HG03558 (cell line): ENCODE measurements around the gene PI3.
"Not testable (repeated sequence)": the region's sequence is repeated elsewhere in the genome, so short reads cannot be mapped to it uniquely, and the experiment has no call there.

Source experiments
- ATAC-seq: cut with Tn5 transposase; IDR thresholded peaks from one replicate; pipeline ENCODE4 v1.9.1; 2021; ENCODE audit warnings: moderate number of reproducible peaks; ENCODE audit not compliant: unreplicated experiment; ENCODE audit errors: extremely low read depth

The PI3 gene, protein sequence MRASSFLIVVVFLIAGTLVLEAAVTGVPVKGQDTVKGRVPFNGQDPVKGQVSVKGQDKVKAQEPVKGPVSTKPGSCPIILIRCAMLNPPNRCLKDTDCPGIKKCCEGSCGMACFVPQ

DNA sequence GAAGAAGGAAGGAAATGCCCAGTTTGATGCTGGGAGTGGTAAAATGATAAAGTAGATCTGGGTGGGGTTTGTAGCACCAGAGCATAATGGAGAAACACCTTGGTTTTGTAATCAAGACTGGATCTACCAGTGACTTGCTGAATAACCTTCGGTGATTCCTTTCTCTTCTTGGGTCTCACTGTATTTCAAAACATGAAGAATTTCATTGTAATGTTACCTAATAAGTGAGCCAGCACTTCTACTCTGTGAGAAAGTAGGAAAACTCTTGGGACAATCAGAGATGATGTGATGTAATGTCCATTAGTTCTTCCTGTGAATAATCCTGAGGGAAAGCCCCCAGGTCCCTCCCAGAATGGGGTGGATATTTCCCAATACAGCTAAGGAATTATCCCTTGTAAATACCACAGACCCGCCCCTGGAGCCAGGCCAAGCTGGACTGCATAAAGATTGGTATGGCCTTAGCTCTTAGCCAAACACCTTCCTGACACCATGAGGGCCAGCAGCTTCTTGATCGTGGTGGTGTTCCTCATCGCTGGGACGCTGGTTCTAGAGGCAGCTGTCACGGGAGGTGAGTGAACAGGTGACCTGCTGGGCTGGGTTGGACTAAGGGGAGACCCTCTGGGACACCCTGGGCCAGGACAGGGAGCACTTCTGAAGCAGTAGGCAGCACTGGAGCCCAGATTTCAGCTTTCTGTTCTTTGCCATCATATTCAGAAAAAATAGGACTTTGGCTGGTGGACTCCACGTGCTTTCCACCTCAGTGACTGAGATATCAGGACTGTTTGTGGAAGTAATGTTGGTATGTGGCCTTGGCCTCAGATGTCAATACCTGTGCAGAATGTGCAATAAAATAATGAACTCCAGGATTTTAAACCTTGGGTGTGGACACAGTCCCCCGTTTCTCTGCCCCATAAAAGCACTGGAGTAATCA, at the start of gene PI3:
TSS of gene PI3 (plus strand) at position 469 of the 931 bp plus-strand sequence. CDS start at position 490, 21 bp downstream.
- ATAC-seq = no peak

GRCh38 chr20:45128099-45128498, 46.6 kb upstream of the PI3 start:
- ATAC-seq = no peak

- no peak for ATAC-seq
Observed at GRCh38 chr20:45136911-45137310, 37.8 kb upstream of the PI3 start.

DNA sequence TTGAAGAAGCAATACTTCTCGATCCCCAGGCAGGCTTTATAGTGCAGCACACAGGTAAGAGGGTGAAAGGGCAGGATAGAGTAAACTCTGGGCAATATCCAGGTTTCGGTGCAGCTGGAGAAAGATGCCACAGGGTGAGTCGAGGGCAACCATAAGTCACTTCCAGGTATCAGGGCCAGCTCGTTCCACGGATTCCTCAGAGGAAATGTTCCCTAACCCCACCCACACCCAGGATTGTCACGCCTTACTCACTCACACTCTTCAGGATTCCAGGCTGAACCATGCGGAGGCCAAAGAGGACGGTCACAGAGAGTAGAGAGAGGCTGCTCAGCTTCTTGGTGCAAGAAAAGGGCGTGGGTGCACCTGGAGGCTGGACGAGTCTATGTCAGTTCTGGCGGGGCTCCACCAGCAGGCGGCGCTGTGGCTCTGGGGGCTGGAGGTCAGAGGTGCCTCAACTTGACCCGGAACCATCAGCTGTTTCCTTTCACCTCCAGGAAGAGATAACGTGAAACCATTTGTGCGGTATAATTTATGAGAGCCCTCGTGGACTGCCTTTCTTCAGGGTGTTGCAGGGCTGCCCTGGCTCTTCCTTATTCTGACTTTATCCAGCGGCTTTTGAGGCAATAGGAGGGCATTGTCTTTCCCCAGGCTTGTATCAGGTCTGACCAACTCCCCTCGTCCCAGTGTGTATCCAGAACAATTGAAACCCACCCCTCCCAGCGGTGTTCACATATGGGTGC, 36.0 kb upstream of the PI3 start:
- ATAC-seq = no peak

DNA sequence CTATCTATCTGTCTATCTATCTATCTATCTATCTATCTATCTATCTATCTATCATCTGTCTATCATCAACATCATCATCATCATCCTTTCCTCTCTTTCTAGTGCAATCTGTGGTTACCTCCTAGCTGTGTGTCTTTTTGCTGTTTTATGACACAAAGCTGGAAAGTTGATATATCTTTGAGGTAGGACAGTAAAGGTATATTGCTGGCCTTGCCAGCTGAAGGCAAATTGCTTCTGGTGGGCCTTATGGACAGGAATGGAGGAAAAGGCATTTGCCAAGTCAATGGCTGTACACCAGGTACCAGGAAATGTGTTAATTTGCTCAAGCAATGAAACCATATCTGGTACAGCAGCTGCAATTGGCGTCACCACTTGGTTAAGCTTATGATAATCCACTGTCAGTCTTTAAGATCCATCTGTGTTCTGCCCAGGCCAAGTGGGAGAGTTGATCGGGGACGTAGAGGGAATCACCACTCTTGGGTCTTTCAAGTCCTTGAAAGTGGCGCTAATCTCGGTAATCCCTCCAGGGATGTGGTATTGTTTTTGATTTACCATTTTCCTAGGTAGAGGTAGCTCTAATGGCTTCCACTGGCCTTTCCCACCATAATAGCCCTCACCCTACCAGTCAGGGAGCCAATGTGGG, 34.8 kb upstream of the PI3 start:
- not testable (repeated sequence) for ATAC-seq

DNA sequence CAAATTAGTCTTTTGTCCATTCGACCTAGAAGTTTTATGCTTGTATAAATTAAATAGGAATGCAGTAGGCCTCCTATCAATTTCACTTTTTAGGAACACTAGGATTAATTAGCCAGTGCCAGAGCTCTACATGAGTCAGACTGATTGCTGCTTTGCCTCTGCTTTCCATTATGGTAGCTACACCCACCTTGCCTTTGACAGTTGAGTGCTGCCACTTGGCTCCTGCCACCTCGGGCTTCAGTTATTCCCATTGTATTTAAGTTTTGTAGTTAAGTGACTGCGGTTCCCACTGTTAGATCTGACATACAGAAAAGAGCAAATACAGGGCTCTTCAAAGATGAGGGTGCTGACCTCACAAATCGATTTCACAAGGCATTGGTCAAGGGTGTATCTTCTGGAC, 33.9 kb upstream of the PI3 start:
- ATAC-seq = no peak

- ATAC-seq = no peak
Observed at GRCh38 chr20:45149062-45149461, 25.6 kb upstream of the PI3 start.

- no peak for ATAC-seq
Observed at GRCh38 chr20:45152405-45152804, 22.3 kb upstream of the PI3 start.

GRCh38 chr20:45153147-45153546, 21.6 kb upstream of the PI3 start:
- no peak for ATAC-seq

GRCh38 chr20:45153752-45154151, 20.9 kb upstream of the PI3 start:
- ATAC-seq = no peak

GRCh38 chr20:45154183-45154582, 20.5 kb upstream of the PI3 start:
- ATAC-seq = no peak

DNA sequence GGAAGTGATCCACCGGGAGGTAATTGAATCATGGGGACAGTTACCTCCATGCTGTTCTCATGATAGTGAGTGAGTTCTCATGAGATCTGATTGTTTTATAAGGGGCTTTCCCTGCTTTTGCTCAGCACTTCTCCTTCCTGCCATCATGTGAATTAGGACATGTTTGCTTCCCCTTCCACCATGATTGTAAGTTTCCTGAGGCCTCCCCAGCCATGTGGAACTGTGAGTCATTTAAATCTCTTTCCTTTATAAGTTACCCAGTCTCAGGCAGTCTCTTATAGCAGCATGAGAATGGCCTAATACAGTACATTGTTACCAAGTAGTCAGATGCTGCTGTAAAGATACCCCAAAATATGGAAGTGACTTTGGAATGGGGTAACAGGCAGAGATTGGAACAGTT, 19.9 kb upstream of the PI3 start:
- not testable (repeated sequence) for ATAC-seq

DNA sequence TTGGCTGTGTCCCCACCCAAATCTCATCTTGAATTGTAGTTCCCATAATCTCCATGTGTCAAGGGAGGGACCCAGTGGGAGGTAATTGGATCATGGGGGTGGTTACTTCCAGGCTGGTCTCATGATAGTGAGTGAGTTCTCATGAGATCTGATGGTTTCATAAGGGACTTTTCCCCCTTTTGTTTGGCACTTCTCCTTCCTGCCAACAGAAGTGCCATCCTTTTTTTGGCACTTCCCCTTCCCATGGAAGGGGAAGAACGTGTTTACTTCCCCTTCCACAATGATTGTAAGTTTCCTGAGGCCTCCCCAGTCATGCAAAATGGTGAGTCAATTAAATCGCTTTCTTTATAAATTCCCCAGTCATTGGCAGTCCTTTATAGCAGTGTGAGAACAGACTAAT, 18.0 kb upstream of the PI3 start:
- no peak for ATAC-seq

DNA sequence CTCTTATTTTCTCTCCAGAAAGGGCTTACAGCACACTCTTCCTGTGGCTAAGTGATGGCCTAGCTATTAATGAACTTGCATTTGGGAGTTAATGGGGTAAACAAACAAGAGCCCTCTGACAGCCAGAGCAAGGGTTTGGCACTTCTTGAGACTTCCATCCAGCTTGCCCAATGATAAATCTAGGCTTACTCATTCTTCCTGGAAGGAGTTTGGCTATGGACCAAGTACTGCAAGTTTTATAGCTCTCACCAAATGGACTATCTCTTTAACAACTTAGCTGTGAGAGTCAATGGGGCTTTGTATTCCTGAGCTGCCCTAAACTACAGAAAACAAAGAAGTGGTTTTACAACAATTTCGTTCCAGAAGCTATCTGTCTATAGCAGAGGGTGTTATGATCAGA, 16.7 kb upstream of the PI3 start:
- ATAC-seq = no peak

DNA sequence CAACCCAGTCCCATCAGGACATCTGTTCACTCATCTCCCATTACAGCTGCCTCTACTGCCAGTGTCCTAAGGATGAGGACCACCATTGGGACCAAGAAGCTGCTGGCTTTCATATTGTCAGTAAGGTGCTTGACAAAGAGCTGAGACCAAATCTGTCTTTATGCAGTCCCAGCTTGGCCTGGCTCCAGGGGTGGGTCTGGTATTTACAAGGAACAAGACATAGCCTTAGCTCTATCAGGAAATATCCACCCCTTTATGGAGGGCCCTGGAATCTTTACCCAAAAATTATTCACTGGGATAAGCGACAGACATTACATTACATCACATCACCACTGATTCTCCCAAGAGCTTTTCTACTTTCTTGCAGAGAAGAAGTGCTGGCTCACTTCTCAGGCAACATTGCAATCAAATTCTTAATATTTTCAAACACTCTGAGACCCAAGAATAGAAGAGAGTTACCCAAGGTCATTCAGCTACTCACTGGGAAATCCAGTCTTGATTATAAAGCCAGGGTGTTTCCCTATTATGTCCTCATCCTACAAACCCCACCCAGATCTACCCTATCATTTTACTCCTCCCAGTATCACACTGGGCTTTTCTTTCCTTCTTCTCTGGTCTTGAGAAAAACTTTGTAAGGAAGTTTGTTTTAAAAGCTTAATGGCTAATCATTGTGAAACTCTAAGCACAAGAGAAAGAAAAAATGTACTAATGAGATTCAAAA, 11.5 kb upstream of the PI3 start:
- ATAC-seq = no peak

DNA sequence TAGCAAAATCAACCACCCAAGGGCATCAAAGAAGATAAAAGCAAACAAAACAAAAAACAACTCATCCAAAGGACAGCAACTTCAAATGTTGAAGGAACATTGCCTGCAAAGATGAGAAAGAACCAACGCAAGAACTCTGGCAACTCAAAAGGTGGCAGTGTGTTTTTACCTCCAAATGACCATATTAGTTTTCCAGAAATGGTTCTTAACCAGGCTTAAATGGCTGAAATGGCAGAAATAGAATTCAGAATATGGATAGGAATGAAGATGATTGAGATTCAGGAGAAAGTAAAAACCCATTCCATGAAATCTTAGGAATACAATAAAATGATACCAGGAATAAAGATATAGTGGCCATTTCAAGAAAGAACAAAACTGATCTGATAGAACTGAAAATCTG, 9.8 kb upstream of the PI3 start:
- ATAC-seq = no peak

DNA sequence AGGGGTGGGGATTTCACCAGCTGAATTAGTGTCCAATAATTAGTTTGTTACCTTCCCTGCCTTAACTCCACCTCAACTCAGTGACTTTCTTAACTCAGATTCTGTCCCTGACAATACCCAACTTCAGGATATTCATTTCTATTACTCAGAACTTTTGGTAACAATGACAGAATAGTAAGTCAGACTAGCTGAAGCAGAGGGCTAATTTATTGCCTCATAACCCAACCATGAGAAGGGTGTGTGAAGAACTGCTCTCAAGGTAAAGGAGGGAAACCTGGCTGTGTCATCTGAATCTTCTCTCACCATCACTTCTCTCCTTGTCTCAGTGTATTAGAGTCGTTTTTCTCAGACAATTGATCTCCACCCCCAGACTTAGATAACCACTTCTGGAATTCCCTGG, 1.2 kb upstream of the PI3 start:
- no peak for ATAC-seq

DNA sequence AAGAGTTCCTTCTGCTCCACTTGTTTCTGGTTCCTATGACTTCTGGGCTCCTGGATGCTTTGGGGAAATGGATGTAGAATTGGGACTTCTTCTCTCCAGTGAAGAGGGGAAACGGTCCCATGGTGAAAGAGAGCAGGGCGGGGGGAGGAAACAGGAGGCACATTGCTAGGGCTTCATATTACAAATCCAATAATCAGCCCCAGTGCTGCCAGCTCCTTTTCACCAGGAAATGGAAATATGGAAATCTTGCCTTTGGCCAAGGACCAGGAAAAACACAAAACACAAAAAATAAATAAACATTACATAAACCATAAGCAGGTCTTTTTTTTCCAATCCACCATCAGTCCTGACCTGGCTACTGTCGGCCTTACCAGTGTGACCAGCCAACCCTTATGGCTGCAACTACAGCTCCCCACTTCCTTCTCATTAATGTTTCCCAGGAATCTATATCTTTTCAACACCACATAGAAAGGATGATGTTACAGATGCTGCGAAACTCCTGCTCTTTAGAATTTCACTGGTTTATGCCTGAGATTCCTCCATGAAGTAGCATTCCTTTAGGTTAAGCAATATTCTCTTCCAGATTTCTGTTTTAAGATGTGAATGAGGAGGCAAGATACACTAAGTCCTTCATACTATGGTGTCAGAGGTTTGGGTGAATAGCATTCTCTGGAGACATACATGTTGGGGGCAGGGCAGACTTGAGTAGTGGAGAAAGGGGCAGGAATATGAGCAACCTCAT, 2.0 kb downstream of the PI3 start:
- ATAC-seq = no peak

GRCh38 chr20:45179166-45179565, 4.5 kb downstream of the PI3 start:
- ATAC-seq = no peak
